GM13977 (cell line): ENCODE results near the gene SLC38A1.
"Not testable (repeated sequence)": the region's sequence is repeated elsewhere in the genome, so short reads cannot be mapped to it uniquely, and the experiment has no call there.

ENCODE experiments used
- DNase-seq: peaks from one replicate; pipeline ENCODE4 v3.0.0; 2012; ENCODE audit warnings: low spot score
- CTCF ChIP-seq: IDR thresholded peaks from 2 replicates; pipeline ENCODE4 v1.5.1; 2012; ENCODE audit warnings: mild to moderate bottlenecking, control low read depth; ENCODE audit not compliant: insufficient read depth; ENCODE audit errors: extremely low read depth, missing control alignments
- in situ Hi-C: fragments of 300-500 bp; cut with MboI; formaldehyde crosslinking; loops from one replicate; pipeline ENCODE4 v1.12.0; 2022; ENCODE audit warnings: low sequenced_read_pairs, low pct_unique_long_range_greater_than_20kb, mixed read lengths, inconsistent platforms; ENCODE audit not compliant: unreplicated experiment

SLC38A1 gene

GRCh38 chr12:46174919-46175318 is 93.9 kb downstream of the SLC38A1 start:
- no peak for DNase-seq
- in situ Hi-C loops = loop anchor here (25.0 kb wide), 1 partner anchor 487 kb away; no protein-coding TSS in a partner anchor
- no peak for TF ChIP-seq CTCF

DNA sequence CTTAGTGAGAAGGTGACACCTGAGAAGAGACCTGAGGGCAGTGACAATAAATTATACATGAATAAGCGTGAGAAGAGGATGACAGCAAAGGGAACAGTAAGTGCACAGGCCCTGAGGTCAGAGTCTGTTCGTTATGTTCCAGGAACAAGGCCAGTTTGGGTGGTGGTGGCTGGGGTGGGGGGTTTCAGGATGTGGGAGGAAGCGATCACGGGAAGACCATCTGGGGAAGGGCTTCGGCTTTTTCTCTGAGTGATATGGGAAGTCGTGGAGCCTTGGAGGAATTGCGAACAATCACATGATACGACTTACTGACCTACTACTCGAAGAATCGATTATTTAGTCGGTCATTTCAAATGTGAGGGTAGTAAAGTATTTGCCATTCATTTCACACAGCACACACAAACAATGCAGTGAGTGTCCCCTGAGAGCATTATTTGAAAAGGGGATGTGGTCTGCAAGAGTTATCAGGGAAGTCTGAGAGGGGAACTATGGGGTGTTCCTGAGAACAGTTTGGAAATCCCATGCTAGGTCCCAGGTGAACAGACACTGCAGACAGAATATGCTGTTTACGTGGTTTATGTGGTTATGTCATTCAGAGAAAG is 94.7 kb downstream of the SLC38A1 start:
- TF ChIP-seq CTCF = no peak
- in situ Hi-C loops = loop anchor here (25.0 kb wide), 1 partner anchor 488 kb away; no protein-coding TSS in a partner anchor
- no peak for DNase-seq

DNA sequence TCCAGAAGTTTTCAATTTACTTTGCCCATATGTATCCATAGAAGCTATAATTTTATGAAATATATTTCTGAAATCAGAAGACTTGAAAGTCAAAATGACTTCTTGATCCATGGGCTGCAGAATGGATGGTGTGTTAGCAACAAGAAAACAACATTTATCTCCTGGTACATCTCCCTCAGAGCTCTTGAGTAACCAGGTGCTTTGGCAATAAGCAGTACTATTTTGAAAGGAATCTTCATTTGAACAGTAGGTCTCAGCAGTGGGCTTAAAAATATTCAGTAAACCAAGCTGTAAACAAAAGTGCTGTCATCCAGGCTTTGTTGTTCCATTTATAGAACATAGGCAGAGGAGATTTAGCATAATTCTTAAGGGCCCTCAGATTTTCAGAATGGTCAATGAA is 100.4 kb downstream of the SLC38A1 start:
- no peak for DNase-seq
- TF ChIP-seq CTCF = no peak
- in situ Hi-C loops = loop anchor here (25.0 kb wide), 1 partner anchor 494 kb away; no protein-coding TSS in a partner anchor

- no peak for TF ChIP-seq CTCF
- in situ Hi-C loops = loop anchor here (25.0 kb wide), 1 partner anchor 495 kb away; no protein-coding TSS in a partner anchor
- no peak for DNase-seq
Measured at GRCh38 chr12:46167412-46167811, 101.4 kb downstream of the SLC38A1 start.

GRCh38 chr12:46165191-46165590 is 103.7 kb downstream of the SLC38A1 start:
- in situ Hi-C loops = loop anchor here (25.0 kb wide), 1 partner anchor 497 kb away; no protein-coding TSS in a partner anchor
- no peak for DNase-seq
- no peak for TF ChIP-seq CTCF

- in situ Hi-C loops = loop anchor here (25.0 kb wide), 1 partner anchor 498 kb away; no protein-coding TSS in a partner anchor
- TF ChIP-seq CTCF = no peak
- no peak for DNase-seq
Measured at GRCh38 chr12:46164186-46164761, 104.6 kb downstream of the SLC38A1 start.

DNA sequence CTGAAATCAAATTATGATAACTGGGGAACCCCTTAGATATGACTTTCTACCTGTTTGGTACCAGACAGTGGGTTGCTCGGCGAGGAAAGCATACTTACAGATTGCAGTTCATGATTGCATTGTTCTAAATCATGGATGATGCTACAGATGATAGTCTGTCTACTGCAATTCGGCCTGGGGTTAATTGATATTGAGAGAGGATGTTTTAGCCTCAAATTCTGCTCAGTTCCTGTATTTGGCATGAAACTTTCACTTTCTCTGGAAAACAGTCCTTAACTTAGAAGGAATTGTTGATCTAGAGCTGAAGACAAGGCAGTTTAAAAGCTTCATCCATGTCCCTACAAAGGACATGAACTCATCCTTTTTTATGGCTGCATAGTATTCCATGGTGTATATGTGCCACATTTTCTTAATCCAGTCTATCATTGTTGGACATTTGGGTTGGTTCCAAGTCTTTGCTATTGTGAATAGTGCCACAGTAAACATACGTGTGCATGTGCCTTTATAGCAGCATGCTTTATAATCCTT is 106.2 kb downstream of the SLC38A1 start:
- in situ Hi-C loops = loop anchor here (25.0 kb wide), 1 partner anchor 500 kb away; no protein-coding TSS in a partner anchor
- not testable (repeated sequence) for DNase-seq
